Breast epithelium (tissue), 3 donors: ENCODE results near the gene PKMYT1.

Experiments
- POLR2A ChIP-seq: fragments of 450-650 bp; IDR thresholded peaks from one replicate; pipeline ENCODE4 v1.6.1; 2016; ENCODE audit warnings: antibody characterized with exemption, mild to moderate bottlenecking, moderate library complexity
- POLR2AphosphoS5 ChIP-seq, 3 donors: sonication (generic); formaldehyde crosslinking; IDR thresholded peaks; one replicate each; pipeline ENCODE4 v1.6.1; 2017; ENCODE audit warnings: antibody characterized with exemption in 3 of 3
- TF ChIP-seq, protein P1 (sequence below), 3 donors: fragments of 450-650 bp; IDR thresholded peaks; one replicate each; pipeline ENCODE4 v1.5.1; 2016 to 2017; ENCODE audit warnings: antibody characterized with exemption in 3 of 3, mild to moderate bottlenecking in 3 of 3, moderate library complexity in 3 of 3

DNA sequence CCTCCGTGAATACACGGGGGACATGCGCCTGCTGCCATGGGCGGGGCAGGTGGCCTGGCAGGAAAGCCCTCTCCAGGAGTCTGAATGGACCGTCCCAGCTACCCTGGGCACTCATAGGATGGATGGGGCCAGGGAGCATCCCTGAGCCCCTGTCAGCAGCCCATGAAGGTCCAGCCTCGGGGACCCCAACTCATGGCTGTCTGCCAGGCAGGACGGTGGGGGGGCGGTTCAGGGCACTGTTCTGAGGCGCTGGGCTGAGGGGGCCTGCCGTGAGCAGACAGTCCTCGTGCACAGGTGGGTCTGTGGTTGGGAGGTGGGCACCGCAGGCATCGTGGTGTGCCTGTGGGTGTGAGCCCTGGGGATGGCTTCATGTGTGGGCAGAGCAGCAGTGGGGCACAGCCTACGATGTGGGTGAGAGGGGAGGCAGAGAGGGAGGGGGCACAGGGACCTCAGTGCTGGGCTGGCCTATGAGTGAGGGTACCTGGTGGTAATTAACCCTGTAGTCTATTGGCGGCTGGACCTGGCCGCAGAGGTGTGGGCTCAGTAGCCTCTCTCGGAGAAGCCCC lies 6.5 kb upstream of the PKMYT1 start:
- TF ChIP-seq, protein P1, sequence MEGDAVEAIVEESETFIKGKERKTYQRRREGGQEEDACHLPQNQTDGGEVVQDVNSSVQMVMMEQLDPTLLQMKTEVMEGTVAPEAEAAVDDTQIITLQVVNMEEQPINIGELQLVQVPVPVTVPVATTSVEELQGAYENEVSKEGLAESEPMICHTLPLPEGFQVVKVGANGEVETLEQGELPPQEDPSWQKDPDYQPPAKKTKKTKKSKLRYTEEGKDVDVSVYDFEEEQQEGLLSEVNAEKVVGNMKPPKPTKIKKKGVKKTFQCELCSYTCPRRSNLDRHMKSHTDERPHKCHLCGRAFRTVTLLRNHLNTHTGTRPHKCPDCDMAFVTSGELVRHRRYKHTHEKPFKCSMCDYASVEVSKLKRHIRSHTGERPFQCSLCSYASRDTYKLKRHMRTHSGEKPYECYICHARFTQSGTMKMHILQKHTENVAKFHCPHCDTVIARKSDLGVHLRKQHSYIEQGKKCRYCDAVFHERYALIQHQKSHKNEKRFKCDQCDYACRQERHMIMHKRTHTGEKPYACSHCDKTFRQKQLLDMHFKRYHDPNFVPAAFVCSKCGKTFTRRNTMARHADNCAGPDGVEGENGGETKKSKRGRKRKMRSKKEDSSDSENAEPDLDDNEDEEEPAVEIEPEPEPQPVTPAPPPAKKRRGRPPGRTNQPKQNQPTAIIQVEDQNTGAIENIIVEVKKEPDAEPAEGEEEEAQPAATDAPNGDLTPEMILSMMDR (IDR thresholded peaks at IDR 0.05): no peak
- TF ChIP-seq POLR2A: no peak
- TF ChIP-seq POLR2AphosphoS5 (IDR thresholded peaks at IDR 0.05): no peak
